GM18499 (cell line): Measurements from ENCODE around the gene PIN4.
"Not testable (repeated sequence)": the region's sequence is repeated elsewhere in the genome, so short reads cannot be mapped to it uniquely, and the experiment has no call there.

Experiments
- ATAC-seq: cut with Tn5 transposase; IDR thresholded peaks from one replicate; pipeline ENCODE4 v1.9.1; 2021; ENCODE audit warnings: moderate number of reproducible peaks; ENCODE audit not compliant: insufficient read depth, unreplicated experiment

Gene PIN4

GRCh38 chrX:72181178-72182125 lies at the start of gene PIN4:
TSS of gene PIN4 (plus strand) at chrX:72181757. CDS start at chrX:72181786, 29 bp downstream.
- peak; percentile 90 for ATAC-seq

DNA sequence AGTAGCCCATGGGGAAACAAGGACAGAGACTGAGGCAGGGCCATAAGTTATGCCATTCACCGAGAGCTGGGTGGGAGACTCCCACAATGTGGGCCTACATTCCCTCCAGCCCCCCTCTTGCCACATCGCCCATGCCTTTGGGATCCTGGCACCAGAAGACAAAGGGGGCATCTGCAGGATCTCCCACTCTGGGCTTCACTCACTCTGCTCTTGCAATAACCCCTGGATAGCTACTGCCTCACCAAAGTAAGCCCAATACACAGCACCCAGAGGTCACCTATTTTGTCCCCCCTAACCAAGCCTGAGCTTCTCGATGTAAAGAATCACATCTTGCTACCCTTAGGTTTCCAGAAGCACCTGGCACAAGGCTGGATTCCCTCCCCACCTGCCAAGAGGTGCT lies 49.1 kb upstream of the PIN4 start:
- no peak for ATAC-seq

GRCh38 chrX:72133851-72134546 lies 47.6 kb upstream of the PIN4 start:
- no peak for ATAC-seq

DNA sequence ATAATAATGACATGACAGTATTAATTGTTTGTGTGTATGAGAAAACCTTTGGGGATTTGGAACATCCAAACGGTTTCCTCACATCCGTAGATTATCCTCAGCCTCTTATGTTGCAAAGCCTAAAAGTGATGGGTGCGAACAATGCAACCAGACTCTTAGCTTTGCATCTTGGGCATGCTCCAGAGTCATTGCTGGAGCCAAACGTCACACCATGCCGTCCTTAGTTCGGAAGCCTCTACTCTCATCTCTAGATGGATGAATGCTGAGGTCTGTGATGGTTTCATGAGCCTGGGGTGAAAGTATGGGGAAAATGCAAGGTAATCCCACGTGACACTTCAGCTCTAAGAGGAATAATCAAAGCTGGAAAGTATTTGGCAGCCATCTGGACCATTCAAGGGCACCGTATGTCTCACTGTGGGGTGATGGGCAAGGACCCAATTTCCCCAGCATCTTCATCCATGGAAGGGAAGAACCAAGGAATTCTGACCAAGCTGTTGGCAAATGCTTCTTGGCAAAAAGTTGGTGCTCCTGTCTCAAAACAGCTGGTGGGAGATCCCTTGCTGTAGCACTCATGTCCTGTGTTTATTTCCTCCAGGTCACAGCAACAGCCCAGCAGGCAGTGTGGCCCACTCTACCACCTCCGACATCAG lies 43.6 kb upstream of the PIN4 start:
- no peak for ATAC-seq

DNA sequence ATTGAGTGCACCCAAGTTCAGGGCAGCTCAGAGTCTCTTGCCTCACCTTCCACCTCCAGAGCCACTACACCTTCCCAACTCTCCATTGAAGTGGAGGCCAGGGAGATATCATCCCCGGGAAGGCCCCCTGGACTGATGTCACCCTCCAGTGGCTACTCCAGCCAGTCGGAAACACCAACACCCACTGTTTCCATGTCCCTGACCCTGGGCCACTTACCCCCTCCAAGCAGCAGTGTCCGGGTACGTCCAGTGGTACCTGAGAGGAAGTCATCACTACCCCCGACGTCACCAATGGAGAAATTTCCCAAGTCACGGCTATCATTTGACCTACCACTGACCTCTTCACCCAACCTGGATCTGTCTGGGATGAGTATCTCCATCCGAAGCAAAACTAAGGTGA lies 42.0 kb upstream of the PIN4 start:
- no peak for ATAC-seq

- peak; percentile 49 for ATAC-seq
Measured at GRCh38 chrX:72141372-72142004, 40.1 kb upstream of the PIN4 start.

DNA sequence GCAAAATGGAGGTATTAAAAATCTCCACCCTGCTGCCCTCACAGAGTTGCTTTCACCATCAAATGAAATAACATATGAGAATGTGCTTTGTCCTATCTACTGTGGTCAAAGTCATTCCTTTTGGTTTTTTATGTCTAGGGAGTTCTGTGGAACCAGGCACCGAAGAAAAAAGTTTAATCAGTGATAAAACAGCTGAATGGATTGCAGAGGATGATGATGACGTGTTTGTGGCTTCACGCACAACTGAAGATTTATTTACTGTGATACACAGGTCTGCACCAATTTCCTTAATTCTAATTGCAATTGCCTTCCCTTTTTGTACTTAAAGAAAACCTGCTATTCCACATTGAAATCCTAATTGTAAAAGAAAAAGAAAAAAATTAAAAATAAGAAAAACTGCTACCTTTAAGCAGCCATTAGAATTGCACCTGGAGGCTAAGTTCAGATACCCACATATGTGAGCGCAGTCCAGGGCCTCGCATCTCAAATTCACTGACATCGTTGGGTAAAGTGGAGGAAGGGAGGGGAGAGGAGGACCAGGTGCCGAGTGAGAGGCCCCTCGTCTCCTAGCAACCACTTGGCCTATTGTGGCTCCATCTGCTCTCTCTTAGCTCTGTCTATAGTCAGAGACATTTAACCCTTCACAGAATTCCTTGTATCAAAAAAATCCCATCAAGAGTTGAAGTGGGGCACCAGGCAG lies 39.3 kb upstream of the PIN4 start:
- no peak for ATAC-seq

- ATAC-seq, result no peak
Measured at GRCh38 chrX:72142794-72143608, 38.6 kb upstream of the PIN4 start.

DNA sequence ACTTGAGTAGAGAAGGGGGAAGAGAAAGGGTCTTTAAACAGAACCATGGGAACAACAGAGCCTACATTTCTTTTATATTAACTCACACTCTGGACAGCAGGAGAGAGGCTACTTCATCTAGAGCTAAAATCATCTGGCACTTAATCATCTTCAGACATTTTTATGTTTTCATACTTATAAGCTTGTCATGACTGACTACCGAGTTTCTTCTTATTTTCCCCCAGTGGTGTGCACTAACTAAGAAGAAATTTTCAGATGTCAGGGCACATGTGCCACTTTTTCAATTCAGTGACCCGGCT lies 38.0 kb upstream of the PIN4 start:
- no peak for ATAC-seq

DNA sequence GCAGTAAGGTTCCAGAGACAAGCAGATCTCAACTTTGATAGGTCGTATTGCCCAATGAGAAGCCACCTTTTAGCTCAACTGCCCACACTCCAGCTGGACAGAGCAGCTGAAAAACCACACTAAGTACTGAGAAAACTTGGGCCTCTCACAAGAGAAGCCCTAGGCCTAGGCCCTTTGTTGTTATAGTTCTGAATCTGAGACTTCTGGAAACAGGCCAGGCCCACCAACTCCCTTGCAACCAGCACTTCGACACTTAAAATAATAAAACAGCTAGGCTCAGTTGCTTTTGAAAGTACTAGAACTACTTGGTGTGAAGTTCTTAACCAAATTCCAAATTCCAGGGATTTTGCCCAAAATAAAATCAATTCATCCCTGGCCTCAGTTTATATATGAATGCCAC lies 36.4 kb upstream of the PIN4 start:
- ATAC-seq, result no peak

DNA sequence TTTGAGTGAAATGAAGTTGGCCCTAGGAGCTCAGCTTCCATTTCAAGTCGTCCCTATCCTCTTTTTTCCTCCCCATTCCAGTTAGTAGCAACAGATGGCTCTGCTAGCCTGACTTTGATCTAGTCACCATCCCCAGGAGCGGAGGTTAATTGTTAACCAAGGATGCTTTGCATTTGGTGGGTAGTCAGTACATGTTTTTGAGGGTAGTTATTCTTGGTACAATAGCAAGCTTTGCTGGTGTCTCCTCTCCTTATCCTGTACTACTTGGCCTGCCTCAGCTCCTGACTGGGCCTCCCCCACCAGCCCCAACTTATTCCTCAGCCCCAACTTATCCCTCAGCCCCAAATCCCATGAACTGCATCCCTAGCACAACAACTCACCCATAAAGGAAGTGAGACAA lies 35.0 kb upstream of the PIN4 start:
- no peak for ATAC-seq

DNA sequence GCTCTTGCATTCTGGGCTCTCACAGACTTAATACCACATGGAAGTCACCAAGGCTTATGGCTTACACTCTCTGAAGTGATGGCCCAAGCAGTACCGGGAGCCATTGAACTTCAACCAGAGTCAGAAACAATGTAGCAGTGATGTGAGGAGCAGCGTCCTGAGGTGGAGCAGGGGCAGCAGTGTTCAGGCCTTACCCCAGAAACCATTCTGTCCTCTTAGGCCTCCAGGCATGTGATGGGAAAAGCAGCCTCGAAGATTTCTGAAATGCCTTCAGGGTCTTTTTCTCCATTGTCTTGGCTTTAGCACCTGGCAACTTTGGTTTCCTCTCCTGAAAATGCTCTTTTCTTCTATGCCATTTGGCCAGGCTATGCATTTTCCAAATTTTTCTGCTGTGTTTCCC lies 22.8 kb upstream of the PIN4 start:
- no peak for ATAC-seq

- no peak for ATAC-seq
Measured at GRCh38 chrX:72159769-72160168, 21.8 kb upstream of the PIN4 start.

DNA sequence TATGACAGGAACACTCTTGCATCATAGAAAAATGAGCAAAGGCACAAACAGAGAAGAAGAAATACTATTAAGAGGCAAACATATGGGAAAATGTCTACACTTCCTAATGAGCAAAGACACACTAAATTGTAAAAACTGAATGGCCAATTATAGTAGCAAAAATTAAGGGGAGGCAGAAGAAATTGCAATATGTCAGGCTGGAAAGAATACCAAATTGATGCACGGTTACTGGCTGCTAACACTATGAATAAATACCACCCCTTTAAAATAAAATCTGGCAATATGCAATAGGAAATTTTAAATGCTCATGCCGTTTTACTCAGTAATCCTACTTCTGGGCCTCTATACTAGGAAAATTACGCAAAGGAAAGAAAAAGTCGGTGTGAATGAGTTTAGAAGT lies 16.0 kb upstream of the PIN4 start:
- ATAC-seq, result no peak

DNA sequence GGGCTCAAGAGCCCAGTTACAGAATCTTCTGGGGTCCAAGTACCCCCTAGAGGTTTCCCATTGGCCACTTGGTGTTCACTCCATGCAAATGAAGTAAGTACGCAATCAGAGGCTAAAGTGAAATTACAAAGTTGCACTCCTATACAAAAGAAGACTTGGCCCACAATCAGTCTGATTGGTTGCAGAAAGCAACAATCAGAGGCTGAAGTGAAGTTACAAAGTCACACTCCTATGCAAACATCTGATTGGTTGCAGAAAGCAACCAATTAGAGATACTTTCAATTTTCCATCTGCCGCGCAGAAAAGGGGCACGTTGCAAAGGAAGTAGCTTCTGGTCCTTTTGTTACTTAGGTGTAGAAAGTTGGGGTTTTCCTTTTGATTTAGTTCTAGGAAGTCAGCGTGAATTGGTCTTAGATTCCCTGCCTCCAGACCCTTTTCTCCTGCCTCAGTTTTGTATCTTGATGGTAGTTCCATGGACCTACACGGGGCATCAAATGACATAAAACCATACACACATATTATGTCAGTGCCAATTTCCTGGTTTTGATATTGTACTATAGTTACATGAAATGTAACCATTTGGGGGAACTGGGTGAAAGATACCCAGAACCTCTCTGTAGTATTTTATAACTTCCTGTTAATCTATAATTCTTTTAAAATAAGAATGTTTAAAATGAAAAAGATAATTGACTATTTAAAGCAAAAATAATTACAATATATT lies 12.4 kb upstream of the PIN4 start:
- no peak for ATAC-seq

DNA sequence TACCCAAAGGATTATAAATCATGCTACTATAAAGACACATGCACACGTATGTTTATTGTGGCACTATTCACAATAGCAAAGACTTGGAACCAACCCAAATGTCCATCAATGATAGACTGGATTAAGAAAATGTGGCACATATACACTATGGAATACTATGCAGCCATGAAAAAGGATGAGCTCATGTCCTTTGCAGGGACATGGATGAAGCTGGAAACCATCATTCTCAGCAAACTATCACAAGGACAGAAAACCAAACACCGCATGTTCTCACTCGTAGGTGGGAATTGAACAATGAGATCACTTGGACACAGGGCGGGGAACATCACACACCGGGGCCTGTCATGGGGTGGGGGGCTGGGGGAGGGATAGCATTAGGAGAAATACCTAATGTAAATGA lies 5.3 kb upstream of the PIN4 start:
- not testable (repeated sequence) for ATAC-seq

- no peak for ATAC-seq
Measured at GRCh38 chrX:72176981-72177380, 4.6 kb upstream of the PIN4 start.

DNA sequence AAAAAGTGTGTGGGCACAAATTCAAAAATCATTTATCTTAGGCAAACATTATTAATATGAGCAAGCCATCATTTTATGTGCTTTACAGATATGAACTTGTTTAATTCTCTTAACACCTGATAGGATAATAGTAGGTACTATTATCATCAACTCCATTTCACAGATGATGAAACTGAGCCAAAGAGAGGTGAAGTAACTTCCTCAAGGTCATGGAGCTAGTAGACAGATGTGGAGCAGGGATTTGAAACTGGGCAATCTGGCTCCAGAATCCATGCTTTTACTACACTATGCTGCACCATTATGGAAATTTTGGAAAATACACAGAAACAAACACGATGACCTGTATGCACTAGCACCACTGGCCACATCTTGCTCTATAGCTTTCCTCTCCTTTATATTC lies 1.0 kb upstream of the PIN4 start:
- ATAC-seq, result no peak

GRCh38 chrX:72182924-72183323 lies 1.4 kb downstream of the PIN4 start:
- no peak for ATAC-seq
